Natural killer cell (primary cell): Measurements from ENCODE around the gene ACAD9. TPM values are rescaled to one million over a fixed set of nuclear protein-coding genes. Genes with fewer than 3 reads are reported as not detected.
A peak's percentile ranks its signal among the peaks of the same experiment; 100 is the strongest.
"Not testable (repeated sequence)": the region's sequence is repeated elsewhere in the genome, so short reads cannot be mapped to it uniquely, and the experiment has no call there.

ENCODE experiments used
- ATAC-seq, 3 donors: fragments of 150-1000 bp in 2 of 3; fragments of 200-7000 bp in 1 of 3; cut with Tn5 transposase; 1 replicate in 1 of 3; 2 replicates in 2 of 3; pipeline ENCODE4 v1.10.0; 2021; ENCODE audit warnings: mild to moderate bottlenecking in 2 of 3, moderate library complexity in 2 of 3
- DNase-seq, 2 donors: peaks; one replicate each; pipeline versions ENCODE4 v3.0.0 to v3.0.0-alpha.2; 2013 to 2021; ENCODE audit warnings: mixed read lengths in 1 of 2
- H3K27ac ChIP-seq: one replicate; pipeline ENCODE4 v1.5.1; 2013; ENCODE audit warnings: mild to moderate bottlenecking, low read length
- H3K27me3 ChIP-seq: one replicate; pipeline ENCODE4 v1.6.1; 2013; ENCODE audit warnings: low read length; ENCODE audit not compliant: control insufficient read depth, insufficient read depth
- H3K36me3 ChIP-seq: one replicate; pipeline ENCODE4 v1.6.1; 2013; ENCODE audit warnings: low read length; ENCODE audit not compliant: control insufficient read depth, insufficient read depth
- H3K4me1 ChIP-seq: one replicate; pipeline ENCODE4 v1.6.1; 2013; ENCODE audit warnings: low read length; ENCODE audit not compliant: control insufficient read depth, insufficient read depth
- H3K4me3 ChIP-seq: one replicate; pipeline ENCODE4 v1.5.1; 2013; ENCODE audit warnings: low read length
- H3K9me3 ChIP-seq: one replicate; pipeline ENCODE4 v1.6.1; 2013; ENCODE audit warnings: low read length; ENCODE audit not compliant: control insufficient read depth, insufficient read depth
- H3K27ac Mint-ChIP-seq, 2 donors: one replicate each; pipeline ENCODE4 v1.8.0; 2022; ENCODE audit warnings: mild to moderate bottlenecking in 2 of 2, mixed read lengths in 2 of 2, moderate library complexity in 1 of 2
- H3K27me3 Mint-ChIP-seq, 2 donors: one replicate each; pipeline ENCODE4 v1.8.0; 2022; ENCODE audit warnings: low read depth in 2 of 2, mixed read lengths in 2 of 2
- H3K36me3 Mint-ChIP-seq: one replicate; pipeline ENCODE4 v1.8.0; 2022; ENCODE audit warnings: mixed read lengths
- H3K4me1 Mint-ChIP-seq, 2 donors: one replicate each; pipeline ENCODE4 v1.8.0; 2022; ENCODE audit warnings: mixed read lengths in 2 of 2
- H3K4me3 Mint-ChIP-seq: one replicate; pipeline ENCODE4 v1.8.0; 2022; ENCODE audit warnings: mild to moderate bottlenecking, moderate library complexity, mixed read lengths
- H3K9me3 Mint-ChIP-seq, 2 donors: one replicate each; pipeline ENCODE4 v1.8.0; 2022; ENCODE audit warnings: mixed read lengths in 2 of 2
- CTCF ChIP-seq: fragments of 200-600 bp; IDR thresholded peaks from one replicate; pipeline ENCODE4 v1.8.0; 2022; ENCODE audit warnings: antibody characterized with exemption
- WGBS: methylation state at CpG from one replicate; pipeline ENCODE4 v1.1.7; 2013; ENCODE audit warnings: missing lambda C conversion rate; ENCODE audit not compliant: insufficient coverage; 5-methylcytosine and 5-hydroxymethylcytosine counted together
- intact Hi-C: fragments of 100-400 bp; cut with micrococcal nuclease; formaldehyde crosslinking; loops from one replicate; pipeline ENCODE4 v1.14.2; 2022
- total RNA-seq, 4 donors: library from RNA; stranded (reverse); fragments of 120-200 nt in 1 of 4; gene quantifications; one replicate each; pipeline versions ENCODE4 v1.2.3 to v1.2.4, GENCODE V29; 2013 to 2022

ACAD9 gene
- total RNA-seq: 10 to 100 TPM; 43.4 to 71.3 (median 54.2) TPM
- total RNA-seq (2013): 33.1 TPM

- under 1% methylated on average over 63 of the region's 65 CpGs for WGBS
- Histone ChIP-seq H3K27ac (peak within 1 kb of the TSS; percentile 93), H3K4me3 (peak within 1 kb of the TSS; percentile 74), H3K36me3 (peaks cover 2% of the 10 kb centered on the region), H3K4me1 (peaks cover 25% of the 10 kb centered on the region), H3K27me3 (no peaks in the 10 kb centered on the region), H3K9me3 (no peaks in the 10 kb centered on the region)
- no peaks in the 10 kb centered on the region for H3K9me3 Mint-ChIP-seq
- peaks cover 3 to 4% of the 10 kb centered on the region in 2 donors for H3K27me3 Mint-ChIP-seq
- ATAC-seq: peak; percentile 90 to 97 (median 95)
- TF ChIP-seq CTCF: no peak
- H3K4me1 Mint-ChIP-seq: peaks cover 56 to 61% of the 10 kb centered on the region in 2 donors
- DNase-seq: peak; percentile 98 to 99
- H3K36me3 Mint-ChIP-seq: no peaks in the 10 kb centered on the region
- peak within 1 kb of the TSS; percentile 81 for H3K4me3 Mint-ChIP-seq
- H3K27ac Mint-ChIP-seq: peak within 1 kb of the TSS; percentile 90 to 92
- intact Hi-C loops: loop anchor here (1.0 to 2.0 kb wide), 4 partner anchors 75 to 262 kb away; partner anchors contain the start of gene RPN1
Observed at GRCh38 chr3:128879125-128879969, at the start of gene ACAD9. Gene ACAD9 (plus strand): TSS chr3:128879620. CDS start chr3:128879692, 72 bp downstream.

DNA sequence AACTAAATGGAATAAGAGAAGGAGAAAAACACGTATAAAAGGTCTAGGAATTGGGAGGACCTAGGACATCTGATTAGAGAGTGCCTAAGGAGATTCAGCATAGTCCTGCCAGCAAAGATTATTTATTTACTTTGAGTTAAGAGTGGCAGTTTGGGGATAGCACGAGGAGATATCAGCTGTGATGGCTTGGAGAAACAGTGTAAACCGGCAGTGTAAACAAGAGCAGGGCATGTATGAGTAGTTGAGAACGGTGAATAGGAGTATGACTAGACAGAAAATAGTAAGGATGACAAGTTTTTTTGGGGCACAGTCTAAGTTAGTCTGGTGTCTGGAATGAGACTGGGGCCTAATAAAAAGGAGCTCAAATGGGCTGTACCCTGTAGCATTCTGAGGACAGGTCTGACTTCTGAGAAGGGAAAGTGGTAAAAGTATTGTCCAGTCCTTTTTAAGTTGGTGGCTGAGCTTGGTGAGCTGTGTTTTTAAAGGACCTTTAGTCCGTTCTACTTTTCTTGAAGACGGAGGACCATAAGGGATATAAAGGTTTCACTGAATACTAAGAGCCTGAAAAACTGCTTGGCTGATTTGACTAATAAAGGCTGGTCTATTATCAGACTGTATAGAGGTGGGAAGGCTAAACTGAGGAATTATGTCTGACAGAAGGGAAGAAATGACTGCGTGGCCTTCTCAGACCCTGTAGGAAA lies 49.3 kb upstream of the ACAD9 start:
- H3K27ac ChIP-seq, H3K27me3 ChIP-seq, H3K4me1 ChIP-seq, H3K36me3 ChIP-seq, H3K4me3 ChIP-seq, H3K27me3 Mint-ChIP-seq, H3K4me3 Mint-ChIP-seq, H3K4me1 Mint-ChIP-seq, intact Hi-C loops, H3K27ac Mint-ChIP-seq, DNase-seq, ATAC-seq, H3K36me3 Mint-ChIP-seq, H3K9me3 ChIP-seq, H3K9me3 Mint-ChIP-seq: not testable (repeated sequence)
- 86% methylated on average over 7 of the region's 7 CpGs for WGBS

DNA sequence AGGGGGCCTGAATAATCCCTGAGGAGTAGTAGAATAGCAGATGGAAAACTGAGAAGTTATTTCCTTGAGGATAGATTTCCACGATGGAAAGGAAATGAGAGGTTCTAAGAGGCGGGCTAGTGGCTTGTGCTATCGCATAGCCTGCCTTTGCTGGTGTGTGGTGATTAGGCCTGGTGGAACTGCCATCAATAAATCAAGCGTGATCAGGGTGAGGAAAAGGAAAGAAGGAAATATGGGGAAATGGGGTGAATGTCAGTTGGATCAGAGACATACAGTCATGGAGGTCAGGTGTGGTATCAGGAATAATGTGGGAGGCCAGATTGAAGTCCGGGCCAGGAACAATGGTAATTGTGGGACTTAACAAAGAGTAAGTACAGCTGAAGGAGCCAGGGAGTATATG lies 48.7 kb upstream of the ACAD9 start:
- H3K27ac Mint-ChIP-seq, intact Hi-C loops, DNase-seq, ATAC-seq, H3K4me1 Mint-ChIP-seq, H3K36me3 Mint-ChIP-seq, H3K4me3 ChIP-seq, H3K9me3 ChIP-seq, H3K4me1 ChIP-seq, H3K27ac ChIP-seq, H3K36me3 ChIP-seq, H3K27me3 ChIP-seq, H3K27me3 Mint-ChIP-seq, H3K9me3 Mint-ChIP-seq, H3K4me3 Mint-ChIP-seq: not testable (repeated sequence)
- 88% methylated on average over 5 of the region's 5 CpGs for WGBS

GRCh38 chr3:128832979-128833378 lies 46.4 kb upstream of the ACAD9 start:
- H3K27ac Mint-ChIP-seq, H3K9me3 ChIP-seq, H3K27me3 ChIP-seq, H3K4me1 ChIP-seq, H3K36me3 Mint-ChIP-seq, H3K27me3 Mint-ChIP-seq, H3K4me3 Mint-ChIP-seq, H3K27ac ChIP-seq, H3K4me3 ChIP-seq, DNase-seq, H3K36me3 ChIP-seq, ATAC-seq, H3K9me3 Mint-ChIP-seq, intact Hi-C loops, H3K4me1 Mint-ChIP-seq: not testable (repeated sequence)
- 96% methylated on average over 5 of the region's 5 CpGs for WGBS
